Osteoblast (primary cell): ENCODE results near the gene DYRK1A. TPM values are rescaled to one million over a fixed set of nuclear protein-coding genes. Genes with fewer than 3 reads are reported as not detected.
"Not testable (repeated sequence)": the region's sequence is repeated elsewhere in the genome, so short reads cannot be mapped to it uniquely, and the experiment has no call there.

ENCODE experiments used
- DNase-seq: peaks from one replicate; pipeline ENCODE4 v3.0.0; 2011; ENCODE audit warnings: low spot score, mixed read lengths; ENCODE audit not compliant: insufficient read length; ENCODE audit errors: missing footprints
- H2AFZ ChIP-seq: 2 replicates; pipeline ENCODE4 v1.6.0; 2011; ENCODE audit warnings: mild to moderate bottlenecking, low read length
- H3K27ac ChIP-seq: 2 replicates; pipeline ENCODE4 v1.5.1; 2011; ENCODE audit warnings: mild to moderate bottlenecking, low read depth, low read length, moderate library complexity
- H3K27me3 ChIP-seq: 2 replicates; pipeline ENCODE4 v1.6.0; 2012; ENCODE audit warnings: mild to moderate bottlenecking, control low read depth, inconsistent platforms, low read length, moderate library complexity; ENCODE audit not compliant: insufficient read depth
- H3K36me3 ChIP-seq: 2 replicates; pipeline ENCODE4 v1.5.1; 2011; ENCODE audit warnings: mild to moderate bottlenecking, low read length, control low read depth, moderate library complexity; ENCODE audit not compliant: insufficient read depth
- H3K4me1 ChIP-seq: 2 replicates; pipeline ENCODE4 v1.5.1; 2011; ENCODE audit warnings: mild to moderate bottlenecking, low read length, control low read depth, moderate library complexity; ENCODE audit not compliant: insufficient read depth
- H3K4me2 ChIP-seq: 2 replicates; pipeline ENCODE4 v1.6.0; 2011; ENCODE audit warnings: mild to moderate bottlenecking, low read length; ENCODE audit not compliant: insufficient read depth
- H3K4me3 ChIP-seq: fragments of 200-600 bp; sonication (generic); 3 replicates; pipeline ENCODE4 v1.5.1; 2012; ENCODE audit warnings: mild to moderate bottlenecking, low read length, inconsistent platforms; ENCODE audit not compliant: insufficient read depth
- H3K79me2 ChIP-seq: 2 replicates; pipeline ENCODE4 v1.6.0; 2012; ENCODE audit warnings: mild to moderate bottlenecking, low read length, control low read depth, inconsistent platforms; ENCODE audit not compliant: insufficient read depth
- H3K9me3 ChIP-seq: 2 replicates; pipeline ENCODE4 v1.5.1; 2011; ENCODE audit warnings: low read depth, low read length, control low read depth
- H4K20me1 ChIP-seq: 2 replicates; pipeline ENCODE4 v1.6.0; 2012; ENCODE audit warnings: mild to moderate bottlenecking, low read length, control low read depth; ENCODE audit not compliant: insufficient read depth
- total RNA-seq: library from RNA; depleted of rRNA; stranded (reverse); fragments of >200 nt; gene quantifications from 2 replicates; pipeline ENCODE4 v1.2.3, GENCODE V29; 2012
- TF ChIP-seq, protein P1 (sequence below): IDR thresholded peaks from 2 replicates; pipeline ENCODE4 v1.5.1; 2011; ENCODE audit warnings: mild to moderate bottlenecking, low read depth, low read length, moderate library complexity; ENCODE audit errors: extremely low read depth

DYRK1A gene
- total RNA-seq, 1 donor, result 99.2 TPM

GRCh38 chr21:37520801-37521200, 154.2 kb downstream of the DYRK1A start:
- H2AFZ ChIP-seq, result no peak overlapping the region
- peaks cover 14% of the 10 kb centered on the region for H3K36me3 ChIP-seq
- DNase-seq, result no peak
- no peaks in the 10 kb centered on the region for H3K9me3 ChIP-seq
- no peaks in the 10 kb centered on the region for H4K20me1 ChIP-seq
- no peaks in the 10 kb centered on the region for H3K79me2 ChIP-seq
- no peak overlapping the region for H3K27ac ChIP-seq
- no peak overlapping the region for H3K4me3 ChIP-seq
- TF ChIP-seq, protein P1, sequence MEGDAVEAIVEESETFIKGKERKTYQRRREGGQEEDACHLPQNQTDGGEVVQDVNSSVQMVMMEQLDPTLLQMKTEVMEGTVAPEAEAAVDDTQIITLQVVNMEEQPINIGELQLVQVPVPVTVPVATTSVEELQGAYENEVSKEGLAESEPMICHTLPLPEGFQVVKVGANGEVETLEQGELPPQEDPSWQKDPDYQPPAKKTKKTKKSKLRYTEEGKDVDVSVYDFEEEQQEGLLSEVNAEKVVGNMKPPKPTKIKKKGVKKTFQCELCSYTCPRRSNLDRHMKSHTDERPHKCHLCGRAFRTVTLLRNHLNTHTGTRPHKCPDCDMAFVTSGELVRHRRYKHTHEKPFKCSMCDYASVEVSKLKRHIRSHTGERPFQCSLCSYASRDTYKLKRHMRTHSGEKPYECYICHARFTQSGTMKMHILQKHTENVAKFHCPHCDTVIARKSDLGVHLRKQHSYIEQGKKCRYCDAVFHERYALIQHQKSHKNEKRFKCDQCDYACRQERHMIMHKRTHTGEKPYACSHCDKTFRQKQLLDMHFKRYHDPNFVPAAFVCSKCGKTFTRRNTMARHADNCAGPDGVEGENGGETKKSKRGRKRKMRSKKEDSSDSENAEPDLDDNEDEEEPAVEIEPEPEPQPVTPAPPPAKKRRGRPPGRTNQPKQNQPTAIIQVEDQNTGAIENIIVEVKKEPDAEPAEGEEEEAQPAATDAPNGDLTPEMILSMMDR, result no peak
- H3K4me1 ChIP-seq, result no peaks in the 10 kb centered on the region
- no peaks in the 10 kb centered on the region for H3K27me3 ChIP-seq
- no peak overlapping the region for H3K4me2 ChIP-seq

- H3K27ac ChIP-seq, result no peak overlapping the region
- H2AFZ ChIP-seq, result no peak overlapping the region
- no peaks in the 10 kb centered on the region for H4K20me1 ChIP-seq
These were observed 155.1 kb downstream of the DYRK1A start for GRCh38 chr21:37521658-37522057.

DNA sequence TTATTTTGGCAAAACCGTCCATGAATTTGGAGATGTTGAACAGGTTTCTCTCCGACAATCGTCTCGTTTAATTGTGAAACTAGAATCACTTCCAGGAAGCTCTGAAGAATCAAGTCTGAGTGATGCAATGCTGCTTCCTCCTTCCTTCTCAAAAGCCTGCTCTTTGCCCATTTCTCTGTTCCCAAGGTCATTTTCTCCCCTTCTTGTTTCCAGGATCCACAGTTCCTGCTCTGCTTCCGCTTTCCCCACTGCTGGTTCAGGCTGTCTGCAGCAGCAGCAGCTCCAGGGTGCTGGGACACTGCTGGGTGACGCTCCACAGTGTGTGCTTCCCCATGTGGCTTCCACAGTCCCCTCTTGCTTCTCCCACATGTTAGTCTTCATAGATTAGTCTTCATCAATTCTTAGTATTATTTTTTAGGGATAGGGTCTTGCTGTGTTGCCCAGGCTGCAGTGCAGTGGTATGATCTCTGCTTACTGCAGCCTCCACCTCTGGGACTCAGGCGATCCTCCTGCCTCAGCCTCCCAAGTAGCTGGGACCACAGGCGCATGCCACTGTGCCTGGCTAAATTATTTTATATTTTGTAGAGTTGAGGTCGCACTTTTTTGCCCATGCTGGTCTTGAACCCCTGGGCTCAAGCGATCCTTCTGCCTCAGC, 156.2 kb downstream of the DYRK1A start:
- Histone ChIP-seq H3K9me3 (no peaks in the 10 kb centered on the region), H3K27ac (no peak overlapping the region), H3K79me2 (no peaks in the 10 kb centered on the region), H3K4me1 (no peaks in the 10 kb centered on the region), H3K4me3 (no peak overlapping the region), H3K4me2 (no peak overlapping the region), H2AFZ (no peak overlapping the region), H3K27me3 (peaks cover under 1% of the 10 kb centered on the region), H3K36me3 (peaks cover 1% of the 10 kb centered on the region), H4K20me1 (no peaks in the 10 kb centered on the region)
- DNase-seq, result peak; percentile 4
- TF ChIP-seq, protein P1, result no peak

More at GRCh38 chr21:37521658-37522057, 155.1 kb downstream of the DYRK1A start:
- Histone ChIP-seq H3K4me1 (no peaks in the 10 kb centered on the region), H3K9me3 (no peaks in the 10 kb centered on the region), H3K4me3 (no peak overlapping the region), H3K36me3 (peaks cover 11% of the 10 kb centered on the region), H3K27me3 (no peaks in the 10 kb centered on the region), H3K79me2 (no peaks in the 10 kb centered on the region), H3K4me2 (no peak overlapping the region)
- peak; percentile 42 for DNase-seq
- TF ChIP-seq, protein P1, result no peak

GRCh38 chr21:37524944-37525343, 158.4 kb downstream of the DYRK1A start:
- not testable (repeated sequence) for H3K79me2 ChIP-seq, H3K36me3 ChIP-seq, DNase-seq

More at GRCh38 chr21:37524944-37525343, 158.4 kb downstream of the DYRK1A start:
- not testable (repeated sequence) for H3K27ac ChIP-seq, H3K4me1 ChIP-seq, H3K9me3 ChIP-seq, H2AFZ ChIP-seq, H3K4me2 ChIP-seq, H3K4me3 ChIP-seq, H3K27me3 ChIP-seq, H4K20me1 ChIP-seq
